Osteocyte (in vitro differentiated cells): ENCODE data around the gene FTSJ3. TPM values are rescaled to one million over a fixed set of nuclear protein-coding genes. Genes with fewer than 3 reads are reported as not detected.
A peak's percentile ranks its signal among the peaks of the same experiment; 100 is the strongest.

Experiments
- DNase-seq: peaks from one replicate; pipeline ENCODE4 v3.0.0; 2021; ENCODE audit warnings: mixed read lengths; ENCODE audit not compliant: unreplicated experiment; ENCODE audit errors: extremely low spot score
- H3K27ac Mint-ChIP-seq: one replicate; pipeline ENCODE4 v1.8.0; 2021; ENCODE audit warnings: mild to moderate bottlenecking, mixed read lengths; ENCODE audit not compliant: unreplicated experiment
- H3K27me3 Mint-ChIP-seq: one replicate; pipeline ENCODE4 v1.8.0; 2021; ENCODE audit warnings: mixed read lengths; ENCODE audit not compliant: unreplicated experiment
- H3K36me3 Mint-ChIP-seq: one replicate; pipeline ENCODE4 v1.8.0; 2021; ENCODE audit warnings: mixed read lengths; ENCODE audit not compliant: unreplicated experiment
- H3K4me1 Mint-ChIP-seq: one replicate; pipeline ENCODE4 v1.8.0; 2021; ENCODE audit warnings: mixed read lengths; ENCODE audit not compliant: unreplicated experiment
- H3K4me3 Mint-ChIP-seq: one replicate; pipeline ENCODE4 v1.8.0; 2021; ENCODE audit warnings: mild to moderate bottlenecking, moderate library complexity, mixed read lengths; ENCODE audit not compliant: unreplicated experiment
- H3K9me3 Mint-ChIP-seq: one replicate; pipeline ENCODE4 v1.8.0; 2021; ENCODE audit warnings: mixed read lengths; ENCODE audit not compliant: unreplicated experiment
- total RNA-seq: library from RNA; stranded (reverse); gene quantifications from 2 replicates; pipeline ENCODE4 v1.2.1, GENCODE V29; 2021
- TF ChIP-seq, protein P1 (sequence below): fragments of 200-600 bp; sonication (generic); IDR thresholded peaks from 2 replicates; pipeline ENCODE4 v1.5.0; 2021; ENCODE audit warnings: antibody characterized with exemption, mild to moderate bottlenecking, moderate library complexity

FTSJ3 gene
- total RNA-seq, 1 donor from 2014 or later = 36.1 TPM

DNA sequence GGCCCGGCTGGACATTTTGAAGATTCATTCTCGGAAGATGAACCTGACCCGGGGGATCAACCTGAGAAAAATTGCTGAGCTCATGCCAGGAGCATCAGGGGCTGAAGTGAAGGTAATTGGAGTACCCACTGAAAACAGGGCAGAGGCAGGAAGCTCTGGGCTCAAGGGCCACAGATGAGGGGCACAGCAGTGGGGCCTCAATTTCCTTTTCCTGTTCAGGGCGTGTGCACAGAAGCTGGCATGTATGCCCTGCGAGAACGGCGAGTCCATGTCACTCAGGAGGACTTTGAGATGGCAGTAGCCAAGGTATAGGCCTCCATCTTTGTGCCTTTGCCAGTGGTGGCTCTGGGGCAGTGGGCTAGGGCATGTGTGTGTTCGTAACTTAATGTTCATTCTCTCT is 4.0 kb upstream of the FTSJ3 start:
- DNase-seq = no peak
- H3K4me1 Mint-ChIP-seq = peaks cover 15% of the 10 kb centered on the region
- no peaks in the 10 kb centered on the region for H3K9me3 Mint-ChIP-seq
- no peaks in the 10 kb centered on the region for H3K27me3 Mint-ChIP-seq
- peaks cover 48% of the 10 kb centered on the region for H3K36me3 Mint-ChIP-seq
- TF ChIP-seq, protein P1, sequence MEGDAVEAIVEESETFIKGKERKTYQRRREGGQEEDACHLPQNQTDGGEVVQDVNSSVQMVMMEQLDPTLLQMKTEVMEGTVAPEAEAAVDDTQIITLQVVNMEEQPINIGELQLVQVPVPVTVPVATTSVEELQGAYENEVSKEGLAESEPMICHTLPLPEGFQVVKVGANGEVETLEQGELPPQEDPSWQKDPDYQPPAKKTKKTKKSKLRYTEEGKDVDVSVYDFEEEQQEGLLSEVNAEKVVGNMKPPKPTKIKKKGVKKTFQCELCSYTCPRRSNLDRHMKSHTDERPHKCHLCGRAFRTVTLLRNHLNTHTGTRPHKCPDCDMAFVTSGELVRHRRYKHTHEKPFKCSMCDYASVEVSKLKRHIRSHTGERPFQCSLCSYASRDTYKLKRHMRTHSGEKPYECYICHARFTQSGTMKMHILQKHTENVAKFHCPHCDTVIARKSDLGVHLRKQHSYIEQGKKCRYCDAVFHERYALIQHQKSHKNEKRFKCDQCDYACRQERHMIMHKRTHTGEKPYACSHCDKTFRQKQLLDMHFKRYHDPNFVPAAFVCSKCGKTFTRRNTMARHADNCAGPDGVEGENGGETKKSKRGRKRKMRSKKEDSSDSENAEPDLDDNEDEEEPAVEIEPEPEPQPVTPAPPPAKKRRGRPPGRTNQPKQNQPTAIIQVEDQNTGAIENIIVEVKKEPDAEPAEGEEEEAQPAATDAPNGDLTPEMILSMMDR = no peak
- H3K27ac Mint-ChIP-seq = no peak overlapping the region
- no peak overlapping the region for H3K4me3 Mint-ChIP-seq

- H3K27me3 Mint-ChIP-seq = no peaks in the 10 kb centered on the region
- peaks cover 47% of the 10 kb centered on the region for H3K36me3 Mint-ChIP-seq
- H3K4me1 Mint-ChIP-seq = peaks cover 20% of the 10 kb centered on the region
- H3K9me3 Mint-ChIP-seq = no peaks in the 10 kb centered on the region
- TF ChIP-seq, protein P1 = no peak
- DNase-seq = no peak
- H3K27ac Mint-ChIP-seq = no peak overlapping the region
- no peak overlapping the region for H3K4me3 Mint-ChIP-seq
Measured at GRCh38 chr17:63830904-63831491, 3.5 kb upstream of the FTSJ3 start.

GRCh38 chr17:63830278-63830677 is 2.8 kb upstream of the FTSJ3 start:
- Mint-ChIP-seq H3K4me1 (peaks cover 27% of the 10 kb centered on the region), H3K4me3 (no peak overlapping the region), H3K9me3 (no peaks in the 10 kb centered on the region), H3K27me3 (no peaks in the 10 kb centered on the region), H3K27ac (no peak overlapping the region), H3K36me3 (peaks cover 46% of the 10 kb centered on the region)
- TF ChIP-seq, protein P1 = no peak
- no peak for DNase-seq

GRCh38 chr17:63828936-63829335 is 1.5 kb upstream of the FTSJ3 start:
- Mint-ChIP-seq H3K4me3 (no peak overlapping the region), H3K27me3 (no peaks in the 10 kb centered on the region), H3K9me3 (no peaks in the 10 kb centered on the region), H3K4me1 (peaks cover 27% of the 10 kb centered on the region), H3K27ac (no peak overlapping the region), H3K36me3 (peaks cover 51% of the 10 kb centered on the region)
- DNase-seq = no peak
- TF ChIP-seq, protein P1 = no peak

GRCh38 chr17:63827801-63828221 is 348 bp upstream of the FTSJ3 start:
- TF ChIP-seq, protein P1 = no peak
- peak overlapping the region; percentile 100 for H3K27ac Mint-ChIP-seq
- peaks cover 27% of the 10 kb centered on the region for H3K4me1 Mint-ChIP-seq
- peaks cover 52% of the 10 kb centered on the region for H3K36me3 Mint-ChIP-seq
- H3K9me3 Mint-ChIP-seq = no peaks in the 10 kb centered on the region
- peak overlapping the region; percentile 98 for H3K4me3 Mint-ChIP-seq
- DNase-seq = no peak
- H3K27me3 Mint-ChIP-seq = no peaks in the 10 kb centered on the region
